ENCODE data around the gene GTF3C4.

GTF3C4 gene, protein sequence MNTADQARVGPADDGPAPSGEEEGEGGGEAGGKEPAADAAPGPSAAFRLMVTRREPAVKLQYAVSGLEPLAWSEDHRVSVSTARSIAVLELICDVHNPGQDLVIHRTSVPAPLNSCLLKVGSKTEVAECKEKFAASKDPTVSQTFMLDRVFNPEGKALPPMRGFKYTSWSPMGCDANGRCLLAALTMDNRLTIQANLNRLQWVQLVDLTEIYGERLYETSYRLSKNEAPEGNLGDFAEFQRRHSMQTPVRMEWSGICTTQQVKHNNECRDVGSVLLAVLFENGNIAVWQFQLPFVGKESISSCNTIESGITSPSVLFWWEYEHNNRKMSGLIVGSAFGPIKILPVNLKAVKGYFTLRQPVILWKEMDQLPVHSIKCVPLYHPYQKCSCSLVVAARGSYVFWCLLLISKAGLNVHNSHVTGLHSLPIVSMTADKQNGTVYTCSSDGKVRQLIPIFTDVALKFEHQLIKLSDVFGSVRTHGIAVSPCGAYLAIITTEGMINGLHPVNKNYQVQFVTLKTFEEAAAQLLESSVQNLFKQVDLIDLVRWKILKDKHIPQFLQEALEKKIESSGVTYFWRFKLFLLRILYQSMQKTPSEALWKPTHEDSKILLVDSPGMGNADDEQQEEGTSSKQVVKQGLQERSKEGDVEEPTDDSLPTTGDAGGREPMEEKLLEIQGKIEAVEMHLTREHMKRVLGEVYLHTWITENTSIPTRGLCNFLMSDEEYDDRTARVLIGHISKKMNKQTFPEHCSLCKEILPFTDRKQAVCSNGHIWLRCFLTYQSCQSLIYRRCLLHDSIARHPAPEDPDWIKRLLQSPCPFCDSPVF

DNA sequence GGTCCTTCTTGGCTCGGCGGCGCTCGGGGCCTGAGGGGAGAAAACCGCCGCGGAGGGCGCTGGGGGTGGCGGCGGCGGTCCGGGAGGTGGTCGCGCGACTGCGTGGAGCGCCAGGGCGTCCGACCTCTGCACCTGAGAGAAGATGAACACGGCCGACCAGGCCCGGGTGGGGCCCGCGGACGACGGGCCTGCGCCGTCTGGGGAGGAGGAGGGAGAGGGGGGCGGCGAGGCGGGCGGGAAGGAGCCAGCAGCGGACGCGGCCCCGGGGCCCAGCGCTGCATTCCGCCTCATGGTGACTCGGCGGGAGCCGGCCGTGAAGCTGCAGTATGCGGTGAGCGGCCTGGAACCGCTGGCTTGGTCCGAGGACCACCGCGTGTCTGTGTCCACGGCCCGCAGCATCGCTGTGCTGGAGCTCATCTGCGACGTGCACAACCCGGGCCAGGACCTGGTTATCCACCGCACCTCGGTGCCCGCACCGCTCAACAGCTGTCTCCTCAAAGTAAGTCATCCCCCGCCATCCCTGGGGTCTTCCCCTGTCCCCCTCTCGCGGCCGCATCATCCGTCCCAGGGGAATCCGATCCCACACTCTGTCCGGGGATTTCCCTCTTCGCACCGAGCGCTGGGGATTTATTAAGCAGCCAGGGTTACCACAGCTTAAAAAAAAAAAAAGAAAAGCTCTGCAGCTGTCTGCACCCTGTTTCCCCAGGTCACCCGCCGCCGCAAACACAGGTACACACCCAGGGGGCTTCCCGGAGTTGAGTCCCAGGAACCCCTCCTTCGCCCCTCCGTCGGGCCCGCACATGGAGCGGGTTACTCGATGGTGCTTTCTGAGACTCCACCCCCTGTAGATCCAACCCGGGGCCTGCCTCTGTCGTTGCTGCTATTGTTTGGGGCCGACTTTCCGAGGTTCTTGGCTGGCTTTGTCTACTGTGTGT, at the start of gene GTF3C4:
GTF3C4 (plus strand) TSS at position 8 of the 935 bp plus-strand sequence; CDS start at position 143, 135 bp downstream.
- peak; percentile 92 for DNase-seq (ENCODE audit: low spot score)

DNA sequence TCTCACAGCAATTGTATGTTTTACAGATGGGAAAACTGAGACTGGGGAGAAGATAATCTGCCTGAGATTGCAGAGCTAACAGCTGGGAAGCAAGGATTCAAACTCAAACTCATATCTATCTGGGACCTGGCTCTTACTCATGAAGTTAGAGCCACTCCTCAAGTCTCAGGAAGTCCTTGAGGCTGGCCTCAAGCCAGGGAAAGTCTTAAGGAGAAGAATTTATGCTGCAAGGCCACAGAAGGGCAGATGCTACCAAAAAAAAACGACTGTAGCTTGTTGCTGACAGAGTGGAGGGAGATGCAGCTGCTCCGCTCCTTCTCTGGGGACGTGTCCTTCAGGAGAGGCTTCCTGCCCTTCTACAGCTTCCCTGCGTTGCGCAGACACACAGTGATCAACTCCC, 48.1 kb upstream of the GTF3C4 start:
- DNase-seq (ENCODE audit: low spot score) = no peak

DNA sequence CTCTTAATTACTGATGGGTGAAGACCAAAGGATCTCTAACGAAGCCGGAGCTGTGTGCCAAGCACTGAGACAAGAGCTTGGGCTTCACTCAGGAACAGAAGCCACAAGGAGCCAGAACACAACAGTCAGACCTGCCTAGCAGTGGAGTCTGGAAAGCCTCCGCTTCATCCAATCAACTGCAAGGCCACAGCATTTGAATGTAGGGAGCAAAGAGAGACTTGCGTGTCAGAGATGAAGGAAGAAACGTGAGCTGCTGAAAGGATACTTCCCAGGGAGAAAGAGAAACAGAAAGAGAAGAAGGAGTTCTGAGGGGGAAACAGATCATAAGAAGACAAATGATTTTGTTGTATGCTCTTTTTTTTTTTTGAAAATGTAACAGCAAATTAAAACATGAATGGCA, 44.0 kb upstream of the GTF3C4 start:
- no peak for DNase-seq (ENCODE audit: low spot score)

DNA sequence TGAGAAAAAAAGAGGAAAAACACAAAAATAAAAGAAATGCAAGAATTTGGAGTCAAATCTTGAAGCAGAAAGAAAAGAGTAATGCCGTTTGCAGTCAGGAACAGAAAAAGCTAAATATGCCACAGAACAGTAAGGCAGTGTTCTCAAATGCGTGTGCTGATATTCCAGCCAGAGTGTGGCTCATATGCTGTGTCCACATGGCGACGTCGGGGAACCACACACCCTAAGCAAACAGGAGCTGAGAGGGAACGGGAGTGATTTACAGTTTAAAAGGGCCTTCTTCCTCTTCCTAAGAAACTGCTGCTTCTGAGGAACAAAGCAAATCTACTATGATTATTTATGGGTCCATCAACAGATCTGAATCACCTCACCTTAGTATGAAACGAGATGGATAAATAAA, 43.2 kb upstream of the GTF3C4 start:
- no peak for DNase-seq (ENCODE audit: low spot score)

DNA sequence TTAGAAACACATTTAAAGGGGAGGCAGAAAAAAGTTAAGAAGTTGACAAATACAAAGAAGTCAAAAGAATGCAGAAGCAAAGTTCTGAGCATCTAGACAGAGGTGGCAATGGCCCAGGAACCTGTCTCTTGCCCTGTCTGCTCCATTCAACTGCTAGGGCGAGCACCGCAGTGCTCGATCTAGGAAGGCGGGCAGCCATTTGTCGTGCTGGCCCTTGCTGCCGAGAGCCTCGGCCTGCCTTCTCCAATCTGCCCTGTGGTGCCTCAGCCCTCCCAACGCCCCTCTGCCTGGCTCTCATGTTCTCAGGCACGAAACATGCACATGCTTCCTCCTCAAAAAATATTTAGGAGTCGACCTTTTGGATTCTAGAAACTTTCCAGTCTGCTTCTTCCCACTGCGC, 42.7 kb upstream of the GTF3C4 start:
- no peak for DNase-seq (ENCODE audit: low spot score)

DNA sequence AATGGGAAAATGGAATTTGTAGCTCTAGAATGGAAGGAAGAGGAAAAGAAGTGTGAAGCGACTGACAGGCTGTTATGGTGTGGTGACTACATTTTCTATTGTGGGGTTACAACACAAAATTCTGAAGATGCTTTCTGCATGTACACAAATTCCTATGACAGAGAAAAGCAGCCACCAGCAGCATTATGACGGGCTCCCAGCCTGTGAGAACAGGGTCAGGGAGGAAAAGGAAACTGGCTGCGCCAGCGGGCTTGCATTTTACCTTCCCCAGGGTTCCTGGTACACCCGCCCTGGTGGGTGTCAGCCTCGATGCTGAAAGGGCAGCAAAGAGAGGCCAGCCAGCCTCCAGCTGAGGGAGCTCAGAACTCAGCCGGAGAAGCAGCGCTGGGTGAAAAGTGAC, 41.5 kb upstream of the GTF3C4 start:
- no peak for DNase-seq (ENCODE audit: low spot score)

DNA sequence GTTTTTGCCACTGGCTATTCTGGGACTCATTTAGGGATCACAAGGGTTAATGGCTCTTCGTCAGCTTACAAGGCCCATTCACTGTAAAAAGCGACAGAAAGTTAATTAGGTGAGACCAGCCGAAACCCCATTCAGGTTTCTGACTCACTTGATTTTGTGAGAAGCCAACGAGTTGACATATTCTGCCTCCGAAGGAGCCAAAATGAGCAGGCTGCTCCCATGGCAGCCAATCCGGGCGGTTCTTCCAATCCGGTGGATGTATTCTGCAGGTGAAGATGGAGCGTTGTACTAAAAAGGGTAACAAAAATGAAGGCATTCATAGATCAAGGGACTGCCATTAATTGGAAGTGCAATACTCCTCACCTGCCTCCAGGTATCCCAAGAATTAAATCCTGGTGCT, 40.1 kb upstream of the GTF3C4 start:
- no peak for DNase-seq (ENCODE audit: low spot score)

DNA sequence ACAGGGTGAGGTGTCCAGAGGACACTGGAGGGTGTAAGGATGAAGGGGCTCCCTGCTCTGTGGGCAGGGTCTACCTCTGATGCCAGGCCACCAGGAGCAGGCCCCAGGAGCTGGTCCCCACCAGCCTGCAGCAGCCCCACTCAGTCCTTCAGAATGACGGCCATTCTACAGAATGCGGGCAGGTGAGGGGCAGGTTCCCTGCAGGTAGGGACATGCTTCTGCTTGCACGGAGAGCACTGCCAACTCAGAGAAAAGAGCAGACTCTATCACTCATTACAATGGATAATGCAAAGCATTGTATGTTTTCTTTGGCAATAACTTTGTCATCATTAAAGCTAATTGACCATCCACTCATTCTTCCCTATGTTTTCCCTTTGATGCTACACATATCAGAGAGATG, 39.5 kb upstream of the GTF3C4 start:
- no peak for DNase-seq (ENCODE audit: low spot score)

DNA sequence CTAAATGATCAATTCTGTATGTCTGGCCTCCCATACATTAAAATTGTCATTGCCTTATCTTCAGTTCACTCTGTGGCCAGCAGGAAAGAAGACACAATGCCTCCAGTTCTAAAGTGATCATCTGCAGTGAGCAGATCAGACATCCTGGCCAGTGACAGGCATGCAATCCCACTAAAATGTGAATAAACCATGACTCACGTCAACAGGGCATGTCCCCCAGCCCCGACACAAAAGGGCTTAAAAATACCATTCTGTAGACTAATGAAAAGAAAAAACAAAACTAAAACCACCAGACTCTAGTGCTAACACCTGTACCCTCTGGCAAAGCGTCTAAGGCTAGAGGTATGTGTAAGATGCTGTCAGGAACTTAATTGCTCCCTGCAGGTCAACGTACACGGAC, 39.0 kb upstream of the GTF3C4 start:
- DNase-seq (ENCODE audit: low spot score) = no peak

DNA sequence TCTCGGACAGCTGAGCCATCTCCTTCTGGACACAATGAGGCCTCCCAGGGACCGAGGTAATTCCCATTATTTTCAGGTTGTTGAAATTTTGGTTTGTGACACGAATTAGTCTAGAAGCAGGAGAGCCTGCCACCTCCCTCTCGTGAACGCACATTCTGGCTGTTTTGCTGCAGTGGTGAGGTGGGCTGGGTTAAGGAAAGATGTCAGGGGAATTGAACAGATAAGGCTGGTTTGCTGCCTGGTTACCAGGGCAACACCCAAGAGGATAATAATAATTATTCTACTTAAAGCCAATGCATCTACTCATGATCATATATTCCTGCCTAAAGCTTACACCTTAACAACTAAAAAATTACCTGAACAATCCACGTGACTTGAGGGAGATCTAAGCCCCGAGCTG, 38.6 kb upstream of the GTF3C4 start:
- DNase-seq (ENCODE audit: low spot score) = no peak

DNA sequence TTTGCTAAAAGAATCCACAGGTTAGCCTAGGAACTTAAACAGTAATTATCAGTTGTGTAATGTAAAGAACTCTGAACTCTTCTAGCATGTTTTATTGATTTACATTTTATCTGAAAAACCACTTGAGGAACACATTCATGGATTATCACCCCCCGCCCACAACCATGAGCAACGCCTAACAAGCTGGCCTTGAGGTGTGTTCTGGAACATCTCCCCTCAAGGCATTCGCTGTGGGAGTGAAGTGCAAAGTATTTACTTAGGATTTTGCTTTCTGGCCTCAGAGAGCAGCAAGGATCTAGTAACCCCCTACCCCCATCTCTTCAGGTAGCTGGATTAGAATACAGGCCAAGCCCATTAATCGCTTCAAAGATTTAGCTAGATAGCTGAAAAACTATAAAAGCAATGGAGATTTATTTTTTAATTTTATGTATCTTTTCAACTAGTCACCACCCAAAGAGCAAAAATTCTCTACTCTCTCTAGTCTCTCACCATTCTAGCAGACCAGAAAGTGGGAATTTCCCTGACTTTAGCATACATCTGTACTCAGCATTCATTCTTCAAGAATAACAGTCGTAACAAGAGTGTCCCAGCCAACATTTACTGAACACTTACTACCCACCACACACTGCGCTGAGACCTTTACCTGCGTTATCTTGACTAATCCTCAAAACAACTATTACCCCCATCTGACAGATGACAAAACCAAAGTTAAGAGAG, 37.7 kb upstream of the GTF3C4 start:
- no peak for DNase-seq (ENCODE audit: low spot score)

DNA sequence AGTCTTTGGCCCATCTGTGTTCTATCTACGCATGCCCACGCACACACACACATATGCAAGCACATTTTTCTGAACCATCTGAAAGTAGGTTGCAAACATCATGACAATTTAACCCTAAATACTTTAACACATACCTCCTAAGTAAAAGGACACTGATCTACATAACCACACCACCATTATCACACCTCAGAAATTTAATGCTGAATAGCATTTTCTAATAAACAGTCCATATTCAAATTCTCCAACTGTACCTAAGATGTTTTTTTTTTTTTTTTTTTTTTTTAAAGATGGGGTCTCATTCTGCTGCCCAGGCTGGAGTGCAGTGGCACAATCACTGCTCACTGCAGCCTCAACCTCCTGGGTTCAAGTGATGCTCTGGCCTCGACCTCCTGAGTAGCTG, 35.9 kb upstream of the GTF3C4 start:
- no peak for DNase-seq (ENCODE audit: low spot score)

DNA sequence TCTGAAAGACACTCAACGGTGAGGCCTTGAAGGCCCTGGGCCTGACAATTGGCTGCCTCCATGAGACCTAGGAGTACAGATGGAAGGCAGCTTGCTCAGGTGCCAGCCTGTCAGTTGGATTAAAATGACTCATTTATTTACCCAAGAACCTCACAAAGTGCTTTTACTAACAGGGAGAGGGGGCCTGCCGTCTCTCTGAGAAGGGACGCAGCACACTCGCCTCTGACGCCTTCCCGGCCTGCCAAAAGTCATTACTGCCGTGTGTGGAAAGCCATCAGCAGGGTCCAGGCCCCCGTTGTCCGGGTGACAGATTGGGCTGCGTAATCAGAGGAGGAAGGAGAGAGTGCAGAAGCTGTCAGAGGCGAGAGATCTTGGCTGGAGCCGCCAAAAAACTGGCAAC, 32.9 kb upstream of the GTF3C4 start:
- DNase-seq (ENCODE audit: low spot score) = no peak

DNA sequence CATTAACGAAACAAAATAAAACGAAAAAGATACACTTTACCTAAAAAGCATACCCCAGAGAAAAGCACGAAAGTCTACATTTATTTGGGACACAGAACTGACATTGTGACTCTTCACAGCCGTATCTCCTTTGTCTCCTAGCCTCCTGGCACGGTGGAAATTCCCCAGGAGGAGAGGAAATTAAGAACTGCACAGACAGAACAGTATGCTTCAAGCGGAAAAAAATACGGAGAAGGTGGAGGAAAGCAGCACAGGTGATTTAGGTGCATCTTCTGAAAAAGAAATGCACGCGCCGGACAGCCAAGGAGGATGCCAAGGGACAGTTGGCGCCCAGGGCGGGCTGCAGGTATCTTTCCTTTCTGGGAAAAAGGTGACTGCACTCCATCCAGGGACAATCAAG, 32.5 kb upstream of the GTF3C4 start:
- no peak for DNase-seq (ENCODE audit: low spot score)

DNA sequence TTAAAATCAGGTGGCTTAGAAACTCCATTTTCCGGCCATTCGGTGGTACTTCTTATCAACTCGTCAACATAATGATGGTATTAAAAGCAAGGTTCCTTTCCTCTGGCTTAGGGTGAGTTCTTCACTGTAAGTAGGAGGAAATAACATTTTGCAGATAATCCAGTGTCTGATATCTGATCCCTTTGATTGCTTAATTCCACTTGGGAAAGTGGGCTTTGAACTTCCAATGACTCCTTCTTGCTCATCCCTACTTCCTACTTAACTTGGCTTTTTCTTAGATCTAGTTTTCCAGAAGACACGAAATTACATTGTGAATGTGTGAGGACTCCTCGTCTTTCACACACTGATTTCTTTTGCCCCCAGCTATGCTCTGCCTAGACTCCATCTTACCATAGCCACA, 32.0 kb upstream of the GTF3C4 start:
- DNase-seq (ENCODE audit: low spot score) = no peak

DNA sequence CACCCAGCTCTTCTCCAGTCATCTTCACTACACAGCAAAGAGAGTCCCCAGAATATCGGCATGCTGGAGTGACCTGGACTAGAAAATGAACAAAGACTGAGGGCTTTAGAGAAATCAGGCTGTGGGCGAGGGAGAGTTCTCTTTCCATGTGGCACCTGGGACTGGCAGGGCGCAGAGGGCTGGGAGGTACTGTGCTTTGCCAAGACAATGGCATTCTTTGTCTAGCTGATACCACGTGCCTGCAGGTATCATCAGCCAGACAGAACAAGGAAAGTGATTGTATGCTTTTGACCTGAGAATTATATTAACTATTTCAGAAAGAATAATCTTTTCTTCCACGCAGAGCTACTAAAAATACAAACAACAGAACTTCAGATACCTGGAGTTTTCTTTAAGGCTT, 30.9 kb upstream of the GTF3C4 start:
- no peak for DNase-seq (ENCODE audit: low spot score)

DNA sequence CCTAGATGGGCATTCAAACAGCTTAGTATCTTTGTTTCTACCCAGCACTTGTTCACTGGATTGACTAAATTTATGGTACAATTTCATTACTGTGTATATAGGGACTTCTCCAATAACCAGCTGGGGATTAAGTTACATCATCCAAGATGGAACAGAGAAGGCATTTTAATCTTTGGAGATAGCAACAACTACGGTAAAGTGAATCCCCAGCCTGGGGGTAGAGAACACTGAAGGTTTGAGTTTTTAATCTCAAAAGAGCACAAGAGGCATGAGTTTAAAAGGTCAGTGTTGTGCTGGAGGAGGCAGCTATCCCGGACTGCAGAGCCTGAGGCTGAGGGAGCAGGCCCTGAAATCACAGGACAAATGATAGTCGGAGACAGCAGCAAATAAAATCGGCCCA, 29.0 kb upstream of the GTF3C4 start:
- DNase-seq (ENCODE audit: low spot score) = no peak

DNA sequence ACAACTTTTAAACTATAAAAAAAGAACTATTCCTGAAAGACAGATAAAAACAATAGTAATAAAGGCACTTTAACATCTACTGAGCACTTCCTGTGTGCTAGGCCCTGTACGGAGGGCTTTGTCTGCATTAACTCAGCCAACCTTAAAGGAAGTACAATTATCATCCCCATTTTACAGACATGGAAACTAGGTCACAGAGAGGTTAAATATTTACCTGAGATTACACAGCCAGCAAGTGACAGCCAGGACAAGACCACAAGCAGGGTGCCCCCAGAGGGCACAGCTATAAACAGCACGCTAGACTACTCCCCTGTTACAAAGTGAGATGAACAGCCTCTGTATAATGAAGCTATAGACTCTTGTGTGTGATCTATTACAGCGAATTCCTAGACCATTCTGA, 26.0 kb upstream of the GTF3C4 start:
- peak; percentile 33 for DNase-seq (ENCODE audit: low spot score)

DNA sequence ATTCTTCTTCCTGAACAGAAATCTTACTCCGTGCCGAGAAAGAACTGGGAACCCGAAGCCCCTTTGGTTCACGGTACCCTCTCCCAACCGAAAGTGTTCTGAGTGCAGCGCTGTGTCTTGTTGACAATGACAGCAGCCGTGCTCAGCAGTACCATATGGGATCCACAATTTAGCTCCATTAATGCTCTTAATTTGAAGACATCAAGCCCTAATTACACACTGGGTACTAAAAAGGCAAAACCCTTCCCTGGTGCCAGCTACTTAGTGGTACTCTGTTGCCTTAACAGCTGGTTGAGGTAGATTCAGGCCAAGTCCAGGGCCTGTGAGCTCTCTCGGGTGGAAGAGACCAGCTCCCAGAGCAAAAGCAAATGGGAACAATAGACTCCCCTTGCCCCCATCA, 25.0 kb upstream of the GTF3C4 start:
- DNase-seq (ENCODE audit: low spot score) = no peak

DNA sequence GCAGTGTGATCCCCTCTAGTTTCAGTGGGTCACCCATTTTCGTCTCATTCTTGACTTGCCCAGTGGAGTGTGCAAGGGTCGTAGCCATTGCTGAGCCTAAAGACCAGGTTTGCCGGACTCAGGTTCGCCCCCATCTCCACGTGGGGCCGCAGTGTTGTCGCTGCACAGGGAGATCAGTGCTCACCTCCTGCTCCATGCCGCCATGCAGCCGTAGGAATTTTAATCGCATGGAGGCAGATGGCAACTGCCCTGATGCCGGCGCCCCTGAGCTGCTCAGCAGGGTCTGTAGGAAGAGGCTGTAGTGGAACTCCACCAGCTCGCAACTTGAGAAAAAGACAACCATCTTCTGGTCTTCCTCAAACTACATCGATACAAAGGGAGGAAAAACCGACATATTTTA, 24.6 kb upstream of the GTF3C4 start:
- no peak for DNase-seq (ENCODE audit: low spot score)

DNA sequence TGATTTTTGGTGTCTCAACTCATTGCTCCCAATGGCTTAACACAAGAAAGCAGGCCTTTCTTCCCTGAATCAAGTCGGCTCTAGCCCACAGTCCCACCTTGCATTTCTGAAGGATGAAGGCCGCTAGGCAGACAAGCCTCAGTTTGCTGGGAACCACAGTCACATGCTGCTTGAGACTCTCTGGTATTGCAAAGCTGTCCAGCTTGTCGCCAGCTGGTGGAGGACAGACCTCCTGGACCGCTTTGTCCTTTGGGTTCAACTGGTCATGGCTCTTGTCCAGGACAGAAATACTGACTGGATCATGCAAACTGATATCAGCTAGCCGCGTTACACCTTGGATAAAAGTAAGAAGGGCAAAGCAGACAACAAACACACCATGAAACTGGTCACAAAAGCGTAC, 23.5 kb upstream of the GTF3C4 start:
- DNase-seq (ENCODE audit: low spot score) = no peak

DNA sequence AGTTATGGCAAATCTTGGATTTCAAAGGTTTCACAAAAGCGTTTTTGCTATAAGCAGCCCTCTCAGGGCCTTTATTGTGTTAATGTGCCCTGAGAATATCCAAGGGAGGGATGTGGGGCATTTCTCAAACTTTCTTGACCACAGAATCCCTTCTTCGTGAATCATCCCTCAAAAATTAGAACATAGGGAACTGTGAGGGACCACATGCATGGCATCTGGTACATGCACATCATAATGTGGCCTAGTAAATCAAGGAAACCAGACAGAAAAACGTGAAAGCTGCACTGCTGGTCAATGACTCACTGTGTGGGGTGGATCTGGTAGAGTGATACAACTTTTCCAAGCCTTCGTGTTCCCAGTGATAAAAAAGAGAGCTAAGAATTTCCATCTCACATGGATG, 22.9 kb upstream of the GTF3C4 start:
- no peak for DNase-seq (ENCODE audit: low spot score)

Data from iPS-NIHi11 (cell line).